ENCODE data around the gene MATN3.

Gene MATN3

DNA sequence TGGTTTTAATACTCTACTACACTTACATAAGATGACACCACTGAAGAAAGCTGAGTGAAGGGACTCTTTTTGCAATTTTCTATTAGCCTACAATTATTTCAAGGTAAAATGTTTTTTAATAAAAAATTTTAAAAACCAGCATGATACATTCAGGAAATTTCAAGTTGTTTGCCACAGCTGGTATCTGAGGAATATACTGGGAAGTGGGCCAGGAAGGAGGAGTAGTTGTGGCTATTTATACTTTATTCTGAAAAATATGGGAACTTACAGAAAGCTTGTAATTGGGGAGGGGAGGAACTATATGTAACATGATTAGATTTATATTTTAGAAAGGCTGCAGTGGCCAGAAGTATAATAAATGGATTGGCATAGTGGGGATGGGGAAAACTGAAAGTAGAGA lies 63.4 kb downstream of the MATN3 start:
- no peak for DNase-seq
- Mint-ChIP-seq H3K36me3 (peaks cover 10 to 35% of the 10 kb centered on the region in 2 donors), H3K4me3 (no peak overlapping the region), H3K9me3 (no peaks in the 10 kb centered on the region), H3K4me1 (no peaks in the 10 kb centered on the region), H3K27me3 (no peaks in the 10 kb centered on the region), H3K27ac (no peak overlapping the region)
- ATAC-seq (replicated peaks) = no peak

DNA sequence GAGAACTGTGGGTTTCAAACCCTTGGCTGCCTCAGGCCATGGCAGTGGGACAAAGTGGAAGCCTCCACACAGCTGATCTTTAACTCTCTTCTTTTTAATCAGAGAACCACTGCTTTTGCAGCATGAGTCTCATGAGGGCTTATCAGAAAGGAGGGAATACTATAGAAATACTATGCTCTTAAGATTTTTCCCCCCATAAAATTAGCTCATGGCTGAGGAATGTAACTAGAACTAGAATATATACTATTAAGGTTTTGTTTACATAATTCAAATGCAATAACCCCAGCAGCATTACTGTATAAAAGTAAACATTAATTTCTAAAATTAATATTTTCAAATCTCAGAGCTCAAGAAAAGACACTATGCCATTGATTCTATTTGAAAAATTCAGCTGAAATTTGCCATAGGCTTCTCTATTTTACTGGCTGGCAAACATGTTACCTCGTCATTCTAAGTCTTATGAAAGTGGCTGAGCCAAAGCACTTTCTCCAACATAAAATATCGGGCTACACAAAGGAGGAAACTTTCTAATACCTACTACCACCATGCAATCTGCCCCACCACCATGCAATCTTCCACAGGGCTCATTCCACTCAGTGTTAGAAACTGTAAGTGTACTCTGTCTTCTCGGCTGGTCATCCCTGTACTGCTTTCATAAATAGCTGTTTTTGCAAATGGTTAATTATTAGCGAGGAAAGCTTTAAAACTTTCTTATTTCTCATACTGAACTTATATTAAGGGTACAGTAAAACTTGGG lies 65.1 kb downstream of the MATN3 start:
- H3K36me3 Mint-ChIP-seq = peaks cover 7 to 32% of the 10 kb centered on the region in 2 donors
- H3K4me1 Mint-ChIP-seq = no peaks in the 10 kb centered on the region
- no peaks in the 10 kb centered on the region for H3K9me3 Mint-ChIP-seq
- H3K4me3 Mint-ChIP-seq = no peak overlapping the region
- H3K27me3 Mint-ChIP-seq = no peaks in the 10 kb centered on the region
- no peak for ATAC-seq (replicated peaks)
- H3K27ac Mint-ChIP-seq = no peak overlapping the region
- DNase-seq = no peak

DNA sequence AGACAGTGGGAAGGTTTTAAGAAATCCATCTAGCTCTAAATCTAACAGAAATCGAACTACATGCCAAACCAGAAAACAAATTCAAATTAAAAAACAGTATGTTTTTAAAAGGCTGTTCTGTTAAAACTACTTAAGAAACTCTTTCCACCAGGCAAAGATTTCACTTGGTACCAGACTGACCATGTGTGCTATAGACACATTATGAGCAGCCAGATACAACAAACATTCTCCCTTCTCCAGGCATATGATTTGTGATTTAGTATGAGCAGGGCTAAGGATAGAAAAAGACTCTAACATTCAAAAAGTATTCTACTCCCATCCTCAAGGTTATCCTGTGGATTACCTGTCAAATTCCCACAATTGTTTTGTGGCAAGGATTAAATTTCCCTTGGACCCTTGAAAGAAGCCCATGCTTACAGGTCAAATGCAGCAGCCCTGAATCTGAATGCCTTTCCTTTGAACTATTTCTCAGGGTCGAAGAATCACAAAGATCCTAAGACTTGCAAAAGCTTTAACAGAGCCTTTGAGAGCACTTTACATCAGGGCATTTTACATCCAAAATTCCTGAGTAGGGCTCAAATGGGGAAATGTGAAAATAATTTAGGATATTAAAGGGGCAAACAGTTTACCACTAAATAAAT lies 68.1 kb downstream of the MATN3 start:
- no peaks in the 10 kb centered on the region for H3K4me1 Mint-ChIP-seq
- no peaks in the 10 kb centered on the region for H3K9me3 Mint-ChIP-seq
- no peak overlapping the region for H3K4me3 Mint-ChIP-seq
- ATAC-seq (replicated peaks) = no peak
- H3K27ac Mint-ChIP-seq = no peak overlapping the region
- H3K36me3 Mint-ChIP-seq = peaks cover 10 to 25% of the 10 kb centered on the region in 2 donors
- no peak for DNase-seq
- no peaks in the 10 kb centered on the region for H3K27me3 Mint-ChIP-seq

DNA sequence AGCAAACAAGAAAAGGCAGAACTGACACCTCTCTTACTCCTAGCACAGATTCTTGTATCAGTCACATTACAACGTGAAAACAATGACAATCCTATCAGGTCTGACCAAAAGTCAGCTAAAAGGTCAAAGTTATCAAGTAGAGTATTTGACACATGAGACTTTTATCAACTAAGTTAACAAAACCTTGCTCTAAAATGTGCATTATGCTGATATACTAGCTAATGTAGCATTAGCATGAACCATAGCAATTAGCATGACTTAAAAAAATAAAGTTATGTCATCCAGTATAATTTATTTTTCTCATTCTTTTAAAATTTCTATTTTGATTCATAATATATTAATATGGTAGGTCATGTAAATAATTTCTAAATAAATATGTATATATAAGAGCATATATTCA lies 69.3 kb downstream of the MATN3 start:
- H3K36me3 Mint-ChIP-seq = peaks cover 4 to 22% of the 10 kb centered on the region in 2 donors
- H3K27me3 Mint-ChIP-seq = no peaks in the 10 kb centered on the region
- no peak for DNase-seq
- no peak overlapping the region for H3K4me3 Mint-ChIP-seq
- no peaks in the 10 kb centered on the region for H3K9me3 Mint-ChIP-seq
- no peak overlapping the region for H3K27ac Mint-ChIP-seq
- no peak for ATAC-seq (replicated peaks)
- H3K4me1 Mint-ChIP-seq = no peaks in the 10 kb centered on the region

DNA sequence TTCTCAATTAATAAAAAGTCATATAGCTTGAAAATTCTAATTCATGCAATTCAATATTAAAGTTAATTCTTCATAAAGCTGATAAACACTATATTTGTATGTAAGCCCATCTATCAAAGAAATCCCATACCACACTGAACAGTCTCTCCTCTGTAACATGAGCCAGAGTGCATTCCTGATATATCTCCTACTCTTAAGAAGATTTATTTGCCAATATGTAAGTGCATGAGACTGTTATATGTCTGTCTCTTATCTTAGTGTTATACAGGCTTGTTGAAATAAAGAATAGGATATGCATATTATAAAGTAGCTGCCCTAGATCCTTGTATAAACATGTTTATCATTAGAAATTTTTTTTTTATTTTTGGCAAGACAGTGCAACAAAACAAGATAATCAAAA lies 70.3 kb downstream of the MATN3 start:
- Mint-ChIP-seq H3K4me1 (no peaks in the 10 kb centered on the region), H3K27me3 (no peaks in the 10 kb centered on the region), H3K9me3 (no peaks in the 10 kb centered on the region), H3K27ac (no peak overlapping the region), H3K36me3 (peaks cover 9 to 28% of the 10 kb centered on the region in 2 donors), H3K4me3 (no peak overlapping the region)
- ATAC-seq (replicated peaks) = no peak
- no peak for DNase-seq
